Stimulated activated CD4-positive, alpha-beta T cell treated with anti-CD3 and anti-CD28 coated beads, Interleukin-1b, Interleukin-23, amount 100 ng/mL, for 4 hours (primary cell): Measurements from ENCODE around the gene SYS1.
A peak's percentile ranks its signal among the peaks of the same experiment; 100 is the strongest.

Experiments used
- DNase-seq, 2 donors: peaks; one replicate each; pipeline ENCODE4 v3.0.0-alpha.2; 2020; ENCODE audit warnings: low read depth in 2 of 2

SYS1 gene

GRCh38 chr20:45387274-45387673 is 24.3 kb downstream of the SYS1 start:
- DNase-seq = no peak

- no peak for DNase-seq
Observed at GRCh38 chr20:45390931-45391330, 28.0 kb downstream of the SYS1 start.

- no peak for DNase-seq
Observed at GRCh38 chr20:45391559-45391958, 28.6 kb downstream of the SYS1 start.

GRCh38 chr20:45392733-45393132 is 29.8 kb downstream of the SYS1 start:
- no peak for DNase-seq

GRCh38 chr20:45394221-45395113 is 31.5 kb downstream of the SYS1 start:
- no peak for DNase-seq

- DNase-seq = no peak
Observed at GRCh38 chr20:45395114-45395415, 32.1 kb downstream of the SYS1 start.

- DNase-seq = no peak
Observed at GRCh38 chr20:45399018-45399417, 36.1 kb downstream of the SYS1 start.

- DNase-seq = no peak
Observed at GRCh38 chr20:45400346-45401031, 37.5 kb downstream of the SYS1 start.

GRCh38 chr20:45402946-45403345 is 40.0 kb downstream of the SYS1 start:
- no peak for DNase-seq

GRCh38 chr20:45404438-45404837 is 41.5 kb downstream of the SYS1 start:
- DNase-seq = no peak

GRCh38 chr20:45405571-45406259 is 42.8 kb downstream of the SYS1 start:
- no peak for DNase-seq

GRCh38 chr20:45406260-45407066 is 43.5 kb downstream of the SYS1 start:
- peak; percentile 44 to 60 for DNase-seq

- peak in 1 of 2 donors; percentile 7 for DNase-seq
Observed at GRCh38 chr20:45407067-45407745, 44.2 kb downstream of the SYS1 start.

- no peak for DNase-seq
Observed at GRCh38 chr20:45407783-45408645, 45.1 kb downstream of the SYS1 start, which contains the start of gene DBNDD2. Gene DBNDD2, plus strand, starts transcription at chr20:45408289. Its CDS starts 179 bp downstream, at chr20:45408468.

- DNase-seq = no peak
Observed at GRCh38 chr20:45408646-45409213, 45.8 kb downstream of the SYS1 start.

GRCh38 chr20:45409521-45410272 is 46.7 kb downstream of the SYS1 start:
- no peak for DNase-seq

- DNase-seq = no peak
Observed at GRCh38 chr20:45410887-45411286, 47.9 kb downstream of the SYS1 start.

GRCh38 chr20:45412653-45413052 is 49.7 kb downstream of the SYS1 start:
- DNase-seq = no peak

GRCh38 chr20:45413479-45413878 is 50.5 kb downstream of the SYS1 start:
- no peak for DNase-seq
